Tibial nerve (tissue), 4 donors: ENCODE results near the gene SYNPO2. TPM values are rescaled to one million over a fixed set of nuclear protein-coding genes. Genes with fewer than 3 reads are reported as not detected.
A peak's percentile ranks its signal among the peaks of the same experiment; 100 is the strongest.

Experiments used
- DNase-seq, 2 donors: peaks; one replicate each; pipeline ENCODE4 v3.0.0-alpha.2; 2019; ENCODE audit warnings: low spot score in 2 of 2
- H3K27ac ChIP-seq, 4 donors: fragments of 200-600 bp; sonication (generic) in 3 of 4; one replicate each; pipeline ENCODE4 v1.5.1; 2017 to 2019; ENCODE audit warnings: mild to moderate bottlenecking in 1 of 4
- H3K27me3 ChIP-seq, 2 donors: fragments of 200-600 bp; sonication (generic) in 1 of 2; one replicate each; pipeline versions ENCODE4 v1.5.1 to v1.6.0; 2017 to 2019
- H3K36me3 ChIP-seq, 3 donors: fragments of 200-600 bp; sonication (generic); one replicate each; pipeline ENCODE4 v1.5.1; 2018 to 2019
- H3K4me1 ChIP-seq, 4 donors: fragments of 200-600 bp; sonication (generic) in 3 of 4; one replicate each; pipeline ENCODE4 v1.5.1; 2017 to 2019
- H3K4me3 ChIP-seq, 4 donors: fragments of 200-600 bp; sonication (generic) in 3 of 4; one replicate each; pipeline ENCODE4 v1.5.1; 2017 to 2019; ENCODE audit warnings: mild to moderate bottlenecking in 1 of 4, moderate library complexity in 1 of 4
- H3K9me3 ChIP-seq, 4 donors: fragments of 200-600 bp; sonication (generic) in 3 of 4; one replicate each; pipeline ENCODE4 v1.5.1; 2017 to 2019
- EP300 ChIP-seq, 2 donors: sonication (generic); formaldehyde crosslinking; IDR thresholded peaks; one replicate each; pipeline ENCODE4 v1.6.1; 2017; ENCODE audit warnings: antibody characterized with exemption in 2 of 2, mild to moderate bottlenecking in 1 of 2
- POLR2A ChIP-seq, 2 donors: fragments of 450-650 bp; IDR thresholded peaks; one replicate each; pipeline ENCODE4 v1.6.1; 2017; ENCODE audit warnings: antibody characterized with exemption in 2 of 2, mild to moderate bottlenecking in 2 of 2, moderate library complexity in 2 of 2
- WGBS, 2 donors: methylation state at CpG; one replicate each; pipeline ENCODE4 v1.1.5; 2018; 5-methylcytosine and 5-hydroxymethylcytosine counted together
- total RNA-seq, 4 donors: library from RNA; depleted of rRNA; stranded (reverse); fragments of >200 nt; gene quantifications; one replicate each; pipeline ENCODE4 v1.1.0, GENCODE V29; 2016
- TF ChIP-seq, protein P1 (sequence below), 5 experiments: fragments of 200-600 bp in 3 of 5; fragments of 450-650 bp in 2 of 5; sonication (generic) in 3 of 5; IDR thresholded peaks; one replicate each; pipeline ENCODE4 v1.5.1; 2016 to 2019; ENCODE audit warnings: antibody characterized with exemption in 5 of 5, mild to moderate bottlenecking in 3 of 5, moderate library complexity in 2 of 5

Gene SYNPO2
- total RNA-seq, 4 donors from 2014 or later = 118 to 177 (median 138) TPM

DNA sequence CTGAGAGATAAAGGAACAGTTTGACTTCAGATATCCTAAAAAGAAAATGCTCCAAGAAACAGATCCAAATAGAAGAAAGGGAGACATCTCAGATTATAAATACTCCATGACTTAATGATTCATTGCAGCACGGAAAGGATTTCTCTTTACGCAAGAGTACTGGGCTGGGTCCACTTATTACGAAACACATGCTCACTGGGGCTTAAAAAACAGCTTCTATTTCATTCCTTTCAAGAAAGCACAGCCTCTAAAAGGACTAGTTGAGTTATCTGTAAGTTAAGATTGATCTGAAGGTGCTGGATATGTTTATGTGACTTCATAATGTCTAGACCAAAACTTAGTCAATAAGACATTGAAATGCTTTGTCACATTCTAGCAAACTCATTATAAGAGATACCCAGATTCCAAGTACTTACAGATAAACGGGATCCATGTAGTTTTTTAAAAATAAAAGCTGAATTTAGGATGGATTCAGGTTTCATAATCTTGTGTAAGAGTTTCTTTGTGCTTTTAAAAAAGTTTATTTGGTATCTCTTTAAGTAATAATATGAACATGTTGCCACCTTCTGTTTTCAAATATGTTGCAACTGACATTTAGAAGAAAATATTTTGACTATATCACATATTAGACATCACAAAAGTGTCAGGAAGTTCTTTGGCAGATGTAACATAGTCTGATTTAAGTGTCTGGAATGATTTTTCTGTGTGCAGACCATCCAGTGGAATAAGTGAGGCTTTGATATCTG lies 137.4 kb downstream of the SYNPO2 start:
- 35 to 40% methylated on average over 4 of the region's 4 CpGs for WGBS, 2 donors
- peak in 1 of 2 donors; percentile 87 for DNase-seq
- H3K9me3 ChIP-seq = no peaks in the 10 kb centered on the region
- TF ChIP-seq EP300 (IDR thresholded peaks at IDR 0.05) (peak in 1 of 2 donors; percentile 92), POLR2A (IDR thresholded peaks at IDR 0.05) (peak in 1 of 2 donors; percentile 26)
- TF ChIP-seq, protein P1, sequence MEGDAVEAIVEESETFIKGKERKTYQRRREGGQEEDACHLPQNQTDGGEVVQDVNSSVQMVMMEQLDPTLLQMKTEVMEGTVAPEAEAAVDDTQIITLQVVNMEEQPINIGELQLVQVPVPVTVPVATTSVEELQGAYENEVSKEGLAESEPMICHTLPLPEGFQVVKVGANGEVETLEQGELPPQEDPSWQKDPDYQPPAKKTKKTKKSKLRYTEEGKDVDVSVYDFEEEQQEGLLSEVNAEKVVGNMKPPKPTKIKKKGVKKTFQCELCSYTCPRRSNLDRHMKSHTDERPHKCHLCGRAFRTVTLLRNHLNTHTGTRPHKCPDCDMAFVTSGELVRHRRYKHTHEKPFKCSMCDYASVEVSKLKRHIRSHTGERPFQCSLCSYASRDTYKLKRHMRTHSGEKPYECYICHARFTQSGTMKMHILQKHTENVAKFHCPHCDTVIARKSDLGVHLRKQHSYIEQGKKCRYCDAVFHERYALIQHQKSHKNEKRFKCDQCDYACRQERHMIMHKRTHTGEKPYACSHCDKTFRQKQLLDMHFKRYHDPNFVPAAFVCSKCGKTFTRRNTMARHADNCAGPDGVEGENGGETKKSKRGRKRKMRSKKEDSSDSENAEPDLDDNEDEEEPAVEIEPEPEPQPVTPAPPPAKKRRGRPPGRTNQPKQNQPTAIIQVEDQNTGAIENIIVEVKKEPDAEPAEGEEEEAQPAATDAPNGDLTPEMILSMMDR (IDR thresholded peaks at IDR 0.05) = no peak
- no peaks in the 10 kb centered on the region for H3K27me3 ChIP-seq
- H3K27ac ChIP-seq = peak overlapping the region; percentile 74 to 88 (median 85)
- peaks cover 0 to 33% (median 0%) of the 10 kb centered on the region in 4 donors for H3K4me1 ChIP-seq
- peaks cover 0 to 15% (median 0%) of the 10 kb centered on the region in 3 donors for H3K36me3 ChIP-seq
- H3K4me3 ChIP-seq = peak overlapping the region in 3 of 4 donors; percentile 20 to 50 (median 20)

DNA sequence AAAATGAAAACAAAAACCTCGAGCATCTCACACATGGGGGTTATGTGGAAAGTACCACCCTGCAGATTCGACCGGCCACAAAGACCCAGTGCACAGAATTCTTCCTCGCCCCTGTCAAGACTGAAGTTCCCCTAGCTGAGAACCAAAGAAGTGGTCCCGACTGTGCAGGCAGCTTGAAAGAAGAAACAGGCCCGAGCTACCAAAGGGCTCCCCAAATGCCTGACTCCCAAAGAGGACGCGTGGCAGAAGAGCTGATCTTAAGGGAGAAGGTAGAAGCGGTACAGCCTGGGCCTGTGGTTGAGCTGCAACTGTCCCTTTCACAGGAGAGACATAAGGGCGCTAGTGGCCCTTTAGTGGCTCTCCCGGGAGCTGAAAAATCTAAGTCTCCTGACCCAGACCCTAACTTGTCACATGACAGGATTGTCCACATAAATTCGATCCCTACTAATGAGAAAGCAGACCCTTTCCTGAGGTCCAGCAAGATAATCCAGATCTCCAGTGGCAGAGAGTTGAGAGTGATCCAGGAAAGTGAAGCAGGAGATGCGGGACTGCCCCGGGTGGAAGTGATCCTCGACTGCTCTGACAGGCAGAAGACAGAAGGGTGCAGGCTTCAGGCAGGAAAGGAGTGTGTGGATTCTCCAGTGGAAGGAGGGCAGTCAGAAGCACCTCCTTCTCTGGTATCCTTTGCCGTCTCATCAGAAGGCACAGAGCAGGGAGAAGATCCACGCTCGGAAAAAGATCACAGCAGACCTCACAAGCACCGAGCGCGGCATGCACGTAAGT lies 138.2 kb downstream of the SYNPO2 start:
- peak overlapping the region; percentile 74 to 88 (median 85) for H3K27ac ChIP-seq
- no peaks in the 10 kb centered on the region for H3K27me3 ChIP-seq
- peaks cover 0 to 33% (median 0%) of the 10 kb centered on the region in 4 donors for H3K4me1 ChIP-seq
- 65 to 70% methylated on average over 22 of the region's 22 CpGs for WGBS, 2 donors
- TF ChIP-seq, protein P1 (IDR thresholded peaks at IDR 0.05) = no peak
- TF ChIP-seq POLR2A (IDR thresholded peaks at IDR 0.05) (peak in 1 of 2 donors; percentile 47), EP300 (IDR thresholded peaks at IDR 0.05) (peak in 1 of 2 donors; percentile 77)
- H3K36me3 ChIP-seq = peaks cover 0 to 22% (median 0%) of the 10 kb centered on the region in 3 donors
- peak overlapping the region; percentile 20 to 50 (median 22) for H3K4me3 ChIP-seq
- peak in 1 of 2 donors; percentile 61 for DNase-seq
- no peaks in the 10 kb centered on the region for H3K9me3 ChIP-seq

DNA sequence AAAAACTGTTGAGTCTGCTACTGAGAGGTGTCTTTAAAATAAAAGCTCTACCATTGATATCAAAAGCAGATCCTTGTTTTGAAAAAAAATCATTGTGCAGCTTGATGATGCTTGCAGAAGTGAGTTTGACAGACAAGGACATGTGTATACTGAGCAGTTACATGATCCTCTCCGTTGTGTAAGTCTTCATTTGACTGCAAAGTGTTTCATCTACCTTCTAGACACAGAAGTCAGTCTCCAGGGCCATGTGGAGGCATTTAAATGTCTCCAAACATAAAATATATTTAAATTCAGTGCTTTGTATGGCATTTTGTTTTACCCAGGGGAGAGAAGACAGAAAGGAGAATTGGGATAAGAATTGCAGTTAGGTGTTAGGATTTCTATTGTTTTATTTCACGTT lies 139.2 kb downstream of the SYNPO2 start:
- Histone ChIP-seq H3K4me3 (peak overlapping the region; percentile 20 to 50 (median 22)), H3K9me3 (no peaks in the 10 kb centered on the region), H3K4me1 (peaks cover 0 to 33% (median 0%) of the 10 kb centered on the region in 4 donors), H3K27ac (peak overlapping the region; percentile 74 to 88 (median 85)), H3K27me3 (no peaks in the 10 kb centered on the region), H3K36me3 (peaks cover 0 to 24% (median 0%) of the 10 kb centered on the region in 3 donors)
- no peak for DNase-seq
- TF ChIP-seq POLR2A (IDR thresholded peaks at IDR 0.05) (no peak), EP300 (IDR thresholded peaks at IDR 0.05) (no peak)
- TF ChIP-seq, protein P1 (IDR thresholded peaks at IDR 0.05) = no peak
- WGBS, 2 donors = 55 to 58% methylated on average over 2 of the region's 2 CpGs

DNA sequence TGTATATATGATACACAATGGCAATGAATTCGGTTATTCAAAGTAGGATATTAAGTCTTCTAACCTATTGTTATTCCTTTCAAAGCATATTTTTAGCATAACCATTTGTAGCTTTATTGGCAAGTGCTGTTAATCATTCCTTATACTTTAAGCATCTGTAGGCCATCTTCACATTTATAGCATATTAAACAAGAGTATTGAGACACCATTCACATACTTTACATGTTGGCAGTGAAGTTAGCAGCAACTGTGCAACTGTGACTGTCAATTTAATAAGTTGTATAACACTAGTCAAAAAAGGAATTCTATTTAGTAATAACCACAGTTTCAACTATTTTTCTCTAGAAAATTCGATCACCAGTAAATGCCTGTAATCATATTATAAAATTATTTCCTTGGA lies 139.6 kb downstream of the SYNPO2 start:
- Histone ChIP-seq H3K27ac (peak overlapping the region in 3 of 4 donors; percentile 71 to 88 (median 74)), H3K27me3 (no peaks in the 10 kb centered on the region), H3K36me3 (peaks cover 0 to 27% (median 0%) of the 10 kb centered on the region in 3 donors), H3K4me1 (peaks cover 0 to 38% (median 0%) of the 10 kb centered on the region in 4 donors), H3K9me3 (no peaks in the 10 kb centered on the region), H3K4me3 (peak overlapping the region; percentile 20 to 50 (median 22))
- WGBS, 2 donors = 79 to 83% methylated on average over 2 of the region's 2 CpGs
- TF ChIP-seq EP300 (IDR thresholded peaks at IDR 0.05) (no peak), POLR2A (IDR thresholded peaks at IDR 0.05) (no peak)
- TF ChIP-seq, protein P1 (IDR thresholded peaks at IDR 0.05) = no peak
- DNase-seq = no peak
